HG02938 (cell line): ENCODE results near the gene XPO6.

ENCODE experiments used
- ATAC-seq: cut with Tn5 transposase; IDR thresholded peaks from one replicate; pipeline ENCODE4 v1.9.1; 2021; ENCODE audit warnings: mild to moderate bottlenecking, moderate library complexity; ENCODE audit not compliant: unreplicated experiment

Gene XPO6

GRCh38 chr16:28210979-28211588 lies 681 bp downstream of the XPO6 start:
- no peak for ATAC-seq

GRCh38 chr16:28210264-28210663 lies 1.5 kb downstream of the XPO6 start:
- no peak for ATAC-seq

- ATAC-seq = no peak
Measured at GRCh38 chr16:28208824-28209223, 2.9 kb downstream of the XPO6 start.

- ATAC-seq = no peak
Measured at GRCh38 chr16:28208131-28208530, 3.6 kb downstream of the XPO6 start.

GRCh38 chr16:28207399-28207798 lies 4.4 kb downstream of the XPO6 start:
- ATAC-seq = no peak

- no peak for ATAC-seq
Measured at GRCh38 chr16:28205974-28206373, 5.8 kb downstream of the XPO6 start.

GRCh38 chr16:28205117-28205899 lies 6.5 kb downstream of the XPO6 start:
- ATAC-seq = no peak

GRCh38 chr16:28204622-28205021 lies 7.1 kb downstream of the XPO6 start:
- no peak for ATAC-seq

GRCh38 chr16:28204204-28204603 lies 7.6 kb downstream of the XPO6 start:
- no peak for ATAC-seq

- ATAC-seq = no peak
Measured at GRCh38 chr16:28202147-28202746, 9.5 kb downstream of the XPO6 start.

- no peak for ATAC-seq
Measured at GRCh38 chr16:28200661-28201060, 11.1 kb downstream of the XPO6 start.

- ATAC-seq = no peak
Measured at GRCh38 chr16:28196387-28196987, 15.3 kb downstream of the XPO6 start.

- no peak for ATAC-seq
Measured at GRCh38 chr16:28195859-28196258, 15.9 kb downstream of the XPO6 start.

- peak; percentile 25 for ATAC-seq
Measured at GRCh38 chr16:28193530-28194423, 18.0 kb downstream of the XPO6 start.

GRCh38 chr16:28192806-28193529 lies 18.8 kb downstream of the XPO6 start:
- peak; percentile 42 for ATAC-seq

GRCh38 chr16:28191364-28191960 lies 20.3 kb downstream of the XPO6 start:
- no peak for ATAC-seq

GRCh38 chr16:28189245-28189644 lies 22.5 kb downstream of the XPO6 start:
- no peak for ATAC-seq

- peak; percentile 71 for ATAC-seq
Measured at GRCh38 chr16:28188085-28188916, 23.5 kb downstream of the XPO6 start.

- peak; percentile 41 for ATAC-seq
Measured at GRCh38 chr16:28187595-28188004, 24.2 kb downstream of the XPO6 start.
